ENCODE measurements around the gene HOXB2. TPM values are rescaled to one million over a fixed set of nuclear protein-coding genes. Genes with fewer than 3 reads are reported as not detected.

Gene HOXB2
- total and polyA plus RNA-seq, 3 experiments from 2014 or later: 12.8 to 18.3 (median 16.7) TPM

DNA sequence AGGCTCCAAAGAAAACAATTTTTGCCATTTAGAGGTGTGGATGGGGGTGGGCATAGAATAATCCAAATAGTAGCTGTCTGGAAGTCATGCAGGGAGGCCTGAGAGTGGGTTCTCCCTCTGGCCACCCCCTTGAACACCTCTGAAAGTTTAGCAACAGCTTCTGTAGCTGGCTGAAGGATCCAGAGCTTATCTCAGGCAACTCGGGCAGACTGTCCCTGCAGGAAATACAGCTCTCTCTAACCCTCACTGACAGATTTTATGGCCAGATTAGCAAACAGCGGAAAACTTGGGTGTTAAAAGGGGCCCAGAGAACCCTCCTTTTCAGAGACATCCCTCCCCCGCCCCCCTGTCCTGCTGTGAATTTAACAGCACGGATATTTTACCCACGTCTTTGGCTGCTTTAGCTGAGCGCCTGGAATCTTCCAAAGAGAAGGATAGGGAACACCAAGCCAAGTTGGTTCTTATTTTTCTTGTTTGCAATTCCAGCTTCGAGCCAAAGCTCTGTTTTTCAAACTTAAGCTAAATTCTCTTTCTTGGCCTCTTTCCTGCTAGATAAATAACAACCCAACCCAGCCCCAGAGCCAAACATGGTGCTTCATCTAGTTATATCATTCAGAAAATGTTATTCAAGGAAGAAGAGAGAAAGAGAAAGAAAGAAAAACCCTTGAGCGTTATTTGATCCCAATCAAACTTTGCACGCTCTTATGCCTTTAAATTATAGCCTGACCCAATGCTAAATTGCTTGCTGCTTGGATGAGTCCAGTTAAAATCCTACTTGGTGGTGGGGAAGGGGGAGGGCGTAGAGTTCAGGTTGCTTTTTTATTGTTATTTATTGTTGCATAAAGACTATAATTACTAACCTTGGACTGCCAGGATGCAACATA, 2.3 kb upstream of the HOXB2 start:
- Histone ChIP-seq H3K27me3 (ENCODE audit: insufficient read depth, low read length, poor library complexity, severe bottlenecking) (peaks cover 4% of the 10 kb centered on the region), H3K4me1 (ENCODE audit: insufficient read depth, low read length) (peaks cover 32% of the 10 kb centered on the region), H3K9me3 (ENCODE audit: low read length) (no peaks in the 10 kb centered on the region), H3K36me3 (ENCODE audit: insufficient read depth, low read length) (no peaks in the 10 kb centered on the region), H3K27ac (ENCODE audit: low read depth, low read length) (peak overlapping the region; percentile 92), H3K4me3 (ENCODE audit: low read length) (peak overlapping the region; percentile 21)
- ChIA-PET POLR2A (interaction anchor here (0.5 to 0.7 kb wide), 2 partner anchors 215 to 652 kb away, joined by 3 to 4 read pairs; no protein-coding TSS in a partner anchor), CTCF (interaction anchor here (0.6 to 1.6 kb wide), 3 partner anchors 13 to 51 kb away, joined by 3 to 5 read pairs (median 4); partner anchors contain the start of gene HOXB5)
- no peaks in the 10 kb centered on the region for H3K9me3 Mint-ChIP-seq
- H3K27me3 Mint-ChIP-seq: peaks cover 7% of the 10 kb centered on the region in 2 donors
- H3K4me3 Mint-ChIP-seq: peak overlapping the region in 4 of 7 donors; percentile 23 to 66 (median 46)
- peaks cover 21 to 51% (median 22%) of the 10 kb centered on the region in 3 donors for H3K4me1 Mint-ChIP-seq
- peaks cover 0 to 21% (median 1%) of the 10 kb centered on the region in 3 donors for H3K36me3 Mint-ChIP-seq
- peak overlapping the region in 5 of 8 donors; percentile 37 to 53 (median 47) for H3K27ac Mint-ChIP-seq
- DNase-seq: peak in 1 of 5 donors; percentile 30

DNA sequence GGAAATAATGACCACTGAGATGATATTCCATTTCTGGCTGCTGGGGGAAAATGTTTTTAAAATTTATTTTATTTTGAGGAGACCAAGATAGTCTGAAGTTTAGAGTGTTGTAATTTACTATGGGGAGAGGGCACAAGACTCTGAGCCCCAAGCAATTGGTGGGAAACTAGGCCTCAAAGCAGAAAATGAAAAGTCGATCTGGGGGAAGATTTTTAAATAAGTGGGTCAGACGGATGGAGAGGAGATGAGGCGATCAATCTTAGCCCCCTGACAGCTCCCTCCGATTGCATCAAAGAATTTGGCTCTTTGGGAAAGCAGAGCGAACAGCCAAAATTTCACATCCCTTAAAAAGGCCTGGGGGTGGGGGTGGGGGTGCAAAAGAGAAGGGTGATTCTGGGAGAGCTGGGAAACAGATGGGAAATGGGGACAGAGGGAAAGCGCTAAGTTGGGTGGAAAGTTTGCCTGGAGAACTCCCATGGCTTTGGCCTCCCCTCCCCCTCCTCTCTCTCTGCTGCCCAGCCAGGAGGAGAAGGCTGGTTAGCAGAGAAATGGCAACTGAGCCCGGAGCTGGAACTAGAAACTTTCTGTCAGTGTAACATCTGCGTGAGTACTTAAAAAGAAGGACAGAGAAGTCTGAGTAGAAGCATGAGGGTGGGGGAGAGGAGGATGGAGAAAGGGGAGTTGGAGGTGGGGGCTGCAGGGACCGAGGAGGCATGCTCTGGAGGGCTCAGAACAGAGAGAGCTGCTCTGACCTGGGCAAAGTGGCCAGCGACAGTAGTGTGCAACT, 1.4 kb upstream of the HOXB2 start:
- Mint-ChIP-seq H3K27me3 (peaks cover 7 to 12% of the 10 kb centered on the region in 2 donors), H3K27ac (peak overlapping the region in 4 of 8 donors; percentile 8 to 64 (median 58)), H3K4me3 (peak overlapping the region in 5 of 7 donors; percentile 23 to 66 (median 34)), H3K9me3 (no peaks in the 10 kb centered on the region), H3K4me1 (peaks cover 22 to 56% (median 24%) of the 10 kb centered on the region in 3 donors), H3K36me3 (peaks cover 0 to 25% (median 1%) of the 10 kb centered on the region in 3 donors)
- peak overlapping the region; percentile 21 for H3K4me3 ChIP-seq (ENCODE audit: low read length)
- peak in 1 of 5 donors; percentile 31 for DNase-seq
- H3K36me3 ChIP-seq (ENCODE audit: insufficient read depth, low read length): no peaks in the 10 kb centered on the region
- ChIA-PET CTCF (interaction anchor here (0.6 to 1.6 kb wide), 3 partner anchors 14 to 50 kb away, joined by 3 to 5 read pairs (median 4); partner anchors contain the start of gene HOXB5), POLR2A (interaction anchor here (0.5 kb wide), 1 partner anchor 215 kb away, joined by 3 read pairs; no protein-coding TSS in a partner anchor)
- peaks cover 32% of the 10 kb centered on the region for H3K4me1 ChIP-seq (ENCODE audit: insufficient read depth, low read length)
- peaks cover 4% of the 10 kb centered on the region for H3K27me3 ChIP-seq (ENCODE audit: insufficient read depth, low read length, poor library complexity, severe bottlenecking)
- H3K9me3 ChIP-seq (ENCODE audit: low read length): no peaks in the 10 kb centered on the region
- peak overlapping the region; percentile 92 for H3K27ac ChIP-seq (ENCODE audit: low read depth, low read length)

DNA sequence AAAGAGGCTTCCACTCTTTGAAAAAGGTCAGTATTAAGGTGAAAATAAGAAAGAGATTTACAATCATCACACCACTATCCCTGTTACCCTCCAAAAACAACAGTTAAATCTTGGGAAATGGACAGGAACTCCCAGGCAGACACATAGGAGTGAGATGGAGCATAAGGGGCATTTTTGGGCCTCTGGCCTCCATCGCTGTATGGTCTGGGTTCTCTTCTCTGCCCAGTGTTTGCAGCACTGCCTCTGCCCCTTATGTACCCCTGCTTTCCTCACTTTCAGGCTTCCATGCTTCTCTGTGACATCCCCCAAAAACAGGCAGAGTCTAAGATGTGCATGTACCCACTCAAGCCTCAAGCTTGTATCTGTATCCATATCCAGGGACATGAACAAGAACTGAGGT, 630 bp upstream of the HOXB2 start:
- POLR2A ChIA-PET: no interaction called here
- H3K4me1 Mint-ChIP-seq: peaks cover 22 to 61% (median 28%) of the 10 kb centered on the region in 3 donors
- H3K27me3 Mint-ChIP-seq: peaks cover 7 to 17% of the 10 kb centered on the region in 2 donors
- H3K4me3 Mint-ChIP-seq: peak overlapping the region; percentile 65 to 98 (median 92)
- CTCF ChIA-PET: no interaction called here
- H3K9me3 Mint-ChIP-seq: no peaks in the 10 kb centered on the region
- Histone ChIP-seq H3K4me3 (ENCODE audit: low read length) (no peak overlapping the region), H3K27ac (ENCODE audit: low read depth, low read length) (peak overlapping the region; percentile 92), H3K9me3 (ENCODE audit: low read length) (no peaks in the 10 kb centered on the region), H3K27me3 (ENCODE audit: insufficient read depth, low read length, poor library complexity, severe bottlenecking) (peaks cover 4% of the 10 kb centered on the region), H3K36me3 (ENCODE audit: insufficient read depth, low read length) (no peaks in the 10 kb centered on the region), H3K4me1 (ENCODE audit: insufficient read depth, low read length) (peaks cover 32% of the 10 kb centered on the region)
- H3K36me3 Mint-ChIP-seq: peaks cover 0 to 27% (median 1%) of the 10 kb centered on the region in 3 donors
- peak overlapping the region; percentile 13 to 97 (median 82) for H3K27ac Mint-ChIP-seq
- DNase-seq: peak in 1 of 5 donors; percentile 4

DNA sequence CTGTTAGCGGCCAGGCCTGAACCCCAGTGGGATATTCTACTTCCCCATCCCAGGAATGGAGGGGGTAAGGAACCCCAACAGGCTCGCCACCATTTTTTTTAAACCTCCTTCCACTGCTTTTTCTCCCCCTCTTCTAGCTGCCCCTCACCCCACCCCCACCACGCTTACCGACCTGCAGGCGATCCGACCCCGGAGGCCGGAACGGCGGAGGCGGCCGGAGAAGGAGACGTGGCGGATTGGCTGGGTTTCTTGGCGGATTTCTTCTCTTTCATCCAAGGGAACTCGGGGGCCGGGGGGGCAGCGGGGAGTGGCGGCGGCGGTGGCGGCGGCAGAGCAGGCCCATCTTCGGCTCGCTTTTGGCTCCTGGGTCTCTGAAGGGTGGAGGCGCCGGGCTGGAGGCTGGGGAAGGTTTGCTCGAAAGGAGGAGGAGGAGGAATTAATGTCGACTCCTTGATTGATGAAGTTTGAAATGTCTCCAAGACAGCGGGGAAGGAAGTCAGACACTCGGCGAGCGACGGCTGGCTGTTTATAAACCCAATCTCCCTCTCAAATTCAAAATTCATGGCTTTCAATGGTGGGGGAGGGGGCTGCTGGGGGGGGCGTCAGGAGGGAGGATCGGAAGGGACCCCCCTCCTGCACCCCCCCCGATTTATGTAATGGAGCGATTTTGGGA, 424 bp downstream of the HOXB2 start:
- H3K27me3 Mint-ChIP-seq: peaks cover 7 to 22% of the 10 kb centered on the region in 2 donors
- H3K27me3 ChIP-seq (ENCODE audit: insufficient read depth, low read length, poor library complexity, severe bottlenecking): peaks cover 4% of the 10 kb centered on the region
- peaks cover 0 to 23% (median 1%) of the 10 kb centered on the region in 3 donors for H3K36me3 Mint-ChIP-seq
- peak overlapping the region; percentile 88 to 99 (median 95) for H3K4me3 Mint-ChIP-seq
- POLR2A ChIA-PET: interaction anchor here (0.6 to 1.6 kb wide), 5 partner anchors 33 to 103 kb away, joined by 3 to 5 read pairs (median 4); partner anchors contain the start of gene HOXB5
- no peaks in the 10 kb centered on the region for H3K36me3 ChIP-seq (ENCODE audit: insufficient read depth, low read length)
- peak in 4 of 5 donors; percentile 19 to 62 (median 38) for DNase-seq
- peak overlapping the region; percentile 81 for H3K4me3 ChIP-seq (ENCODE audit: low read length)
- H3K4me1 Mint-ChIP-seq: peaks cover 28 to 70% (median 29%) of the 10 kb centered on the region in 3 donors
- no peaks in the 10 kb centered on the region for H3K9me3 Mint-ChIP-seq
- CTCF ChIA-PET: interaction anchor here (1.0 to 1.9 kb wide), 3 partner anchors 10 to 52 kb away, joined by 3 to 5 read pairs (median 4); no protein-coding TSS in a partner anchor
- H3K9me3 ChIP-seq (ENCODE audit: low read length): no peaks in the 10 kb centered on the region
- peaks cover 32% of the 10 kb centered on the region for H3K4me1 ChIP-seq (ENCODE audit: insufficient read depth, low read length)
- H3K27ac ChIP-seq (ENCODE audit: low read depth, low read length): peak overlapping the region; percentile 92
- H3K27ac Mint-ChIP-seq: peak overlapping the region; percentile 85 to 97 (median 92)

DNA sequence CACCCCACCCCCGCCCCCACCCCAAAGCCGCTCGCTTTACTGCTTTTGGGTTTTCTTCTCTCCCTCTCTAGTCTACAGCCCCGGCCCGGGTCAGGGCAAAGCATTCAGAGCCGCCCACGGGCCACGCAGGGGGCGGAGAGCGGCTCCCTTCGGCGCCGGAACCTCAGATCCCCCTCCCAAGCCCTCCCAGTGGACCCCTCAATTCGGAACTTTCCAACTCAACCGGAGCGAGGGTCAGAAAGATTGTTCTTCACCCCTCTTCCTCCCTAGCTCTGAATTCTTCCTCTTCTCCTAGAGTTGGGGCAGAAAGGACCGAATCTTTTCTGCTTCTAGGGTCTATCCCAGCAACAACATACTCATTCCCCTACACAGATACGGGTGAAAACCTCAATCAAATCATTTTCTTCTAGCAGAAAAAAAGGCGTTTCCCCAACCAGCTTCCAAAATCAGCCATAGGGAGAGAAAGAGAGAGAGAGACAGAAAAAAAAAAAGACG, 1.0 kb downstream of the HOXB2 start:
- Histone ChIP-seq H3K4me3 (ENCODE audit: low read length) (peak overlapping the region; percentile 81), H3K27ac (ENCODE audit: low read depth, low read length) (peak overlapping the region; percentile 92), H3K4me1 (ENCODE audit: insufficient read depth, low read length) (peaks cover 30% of the 10 kb centered on the region), H3K9me3 (ENCODE audit: low read length) (no peaks in the 10 kb centered on the region), H3K27me3 (ENCODE audit: insufficient read depth, low read length, poor library complexity, severe bottlenecking) (peaks cover 4% of the 10 kb centered on the region), H3K36me3 (ENCODE audit: insufficient read depth, low read length) (no peaks in the 10 kb centered on the region)
- Mint-ChIP-seq H3K9me3 (no peaks in the 10 kb centered on the region), H3K4me3 (peak overlapping the region; percentile 88 to 99 (median 95)), H3K36me3 (peaks cover 0 to 23% (median 0%) of the 10 kb centered on the region in 3 donors), H3K27me3 (peaks cover 7 to 22% of the 10 kb centered on the region in 2 donors), H3K27ac (peak overlapping the region; percentile 85 to 97 (median 92)), H3K4me1 (peaks cover 28 to 70% (median 29%) of the 10 kb centered on the region in 3 donors)
- CTCF ChIA-PET: interaction anchor here (1.0 to 1.9 kb wide), 3 partner anchors 9 to 52 kb away, joined by 3 to 5 read pairs (median 4); no protein-coding TSS in a partner anchor
- peak in 2 of 5 donors; percentile 6 to 49 for DNase-seq
- POLR2A ChIA-PET: interaction anchor here (0.6 to 1.6 kb wide), 5 partner anchors 34 to 103 kb away, joined by 3 to 5 read pairs (median 4); partner anchors contain the start of gene HOXB5

DNA sequence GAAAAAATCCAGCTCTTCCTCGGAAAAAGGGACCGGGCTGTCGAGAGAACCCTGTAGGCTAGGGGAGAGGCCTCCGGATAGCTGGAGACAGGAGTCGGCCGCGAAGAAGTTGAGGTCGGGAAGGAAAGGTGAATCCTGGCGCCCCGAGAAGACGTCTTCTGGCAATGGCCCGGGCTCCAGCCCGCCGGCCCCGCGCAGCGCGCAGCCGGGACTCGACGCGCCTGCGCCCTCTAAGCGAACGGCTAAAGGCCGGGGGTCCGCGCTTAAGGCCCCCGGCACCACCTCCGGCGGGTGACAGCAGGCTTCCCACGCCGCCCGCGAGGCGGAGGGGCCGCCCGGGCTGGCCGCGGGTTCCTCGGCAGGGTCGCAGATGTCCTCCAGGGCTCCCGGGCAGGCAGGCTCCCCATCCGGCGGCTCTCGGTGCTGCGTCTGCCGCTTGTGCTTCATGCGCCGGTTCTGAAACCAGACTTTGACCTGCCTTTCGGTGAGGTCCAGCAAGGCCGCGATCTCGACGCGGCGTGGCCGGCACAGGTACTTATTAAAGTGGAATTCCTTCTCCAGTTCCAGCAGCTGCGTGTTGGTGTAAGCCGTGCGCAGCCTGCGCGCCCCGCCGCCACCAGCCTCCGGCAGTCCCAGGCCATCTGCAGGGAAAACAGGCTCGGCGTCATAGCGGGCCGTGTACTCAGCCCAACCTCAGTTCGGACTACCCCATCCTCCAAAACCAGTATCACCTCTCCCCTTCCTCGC, 1.6 kb downstream of the HOXB2 start:
- peaks cover 4% of the 10 kb centered on the region for H3K27me3 ChIP-seq (ENCODE audit: insufficient read depth, low read length, poor library complexity, severe bottlenecking)
- H3K9me3 ChIP-seq (ENCODE audit: low read length): no peaks in the 10 kb centered on the region
- Mint-ChIP-seq H3K27me3 (peaks cover 7 to 22% of the 10 kb centered on the region in 2 donors), H3K4me3 (peak overlapping the region; percentile 88 to 99 (median 95)), H3K27ac (peak overlapping the region; percentile 85 to 100 (median 94)), H3K4me1 (peaks cover 24 to 66% (median 29%) of the 10 kb centered on the region in 3 donors), H3K9me3 (no peaks in the 10 kb centered on the region), H3K36me3 (peaks cover 0 to 23% (median 0%) of the 10 kb centered on the region in 3 donors)
- H3K4me1 ChIP-seq (ENCODE audit: insufficient read depth, low read length): peaks cover 25% of the 10 kb centered on the region
- DNase-seq: peak; percentile 32 to 75 (median 48)
- no peaks in the 10 kb centered on the region for H3K36me3 ChIP-seq (ENCODE audit: insufficient read depth, low read length)
- H3K4me3 ChIP-seq (ENCODE audit: low read length): peak overlapping the region; percentile 81
- H3K27ac ChIP-seq (ENCODE audit: low read depth, low read length): peak overlapping the region; percentile 92
- CTCF ChIA-PET: interaction anchor here (1.0 to 1.9 kb wide), 4 partner anchors 8 to 51 kb away, joined by 3 to 5 read pairs (median 4); no protein-coding TSS in a partner anchor
- POLR2A ChIA-PET: interaction anchor here (1.2 to 1.6 kb wide), 5 partner anchors 34 to 102 kb away, joined by 4 to 5 read pairs (median 4); no protein-coding TSS in a partner anchor
